Coronary artery (tissue), 2 donors: ENCODE data around the gene UNCX.
"Not testable (repeated sequence)": the region's sequence is repeated elsewhere in the genome, so short reads cannot be mapped to it uniquely, and the experiment has no call there.

Experiments used
- DNase-seq: peaks from one replicate; pipeline ENCODE4 v3.0.0-alpha.2; 2017; ENCODE audit warnings: low spot score
- H3K27ac ChIP-seq, 2 donors: fragments of 200-600 bp; sonication (generic); one replicate each; pipeline ENCODE4 v1.5.1; 2016 to 2019
- H3K4me3 ChIP-seq: fragments of 200-600 bp; sonication (generic); 2 replicates; pipeline ENCODE4 v1.5.1; 2016; ENCODE audit warnings: mild to moderate bottlenecking, moderate library complexity
- CTCF ChIP-seq: fragments of 200-600 bp; sonication (generic); IDR thresholded peaks from one replicate; pipeline ENCODE4 v1.5.1; 2019; ENCODE audit warnings: antibody characterized with exemption

Gene UNCX

DNA sequence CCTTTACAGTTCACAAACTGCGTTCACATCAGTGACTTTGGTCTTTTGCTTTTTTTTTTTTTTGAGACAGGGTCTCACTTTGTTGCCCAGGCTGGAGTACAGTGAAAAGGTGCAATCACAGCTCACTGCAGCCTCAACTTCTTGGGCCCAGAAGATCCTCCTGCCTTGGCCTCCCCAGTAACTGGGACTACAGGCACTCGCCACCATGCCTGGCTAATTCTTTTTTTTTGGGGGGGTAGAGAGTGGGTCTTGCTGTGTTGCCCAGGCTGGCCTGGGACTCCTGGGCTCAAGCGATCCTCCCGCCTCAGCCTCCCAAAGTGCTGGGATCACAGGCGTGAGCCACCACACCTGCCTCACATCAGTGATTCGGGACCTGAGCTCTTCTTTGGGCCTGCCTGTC is 35.7 kb upstream of the UNCX start:
- Histone ChIP-seq H3K27ac (no peak overlapping the region), H3K4me3 (no peak overlapping the region)
- DNase-seq, result no peak
- TF ChIP-seq CTCF, result no peak

GRCh38 chr7:1197997-1198625 is 34.6 kb upstream of the UNCX start:
- no peak for DNase-seq
- Histone ChIP-seq H3K27ac (no peak overlapping the region), H3K4me3 (no peak overlapping the region)
- TF ChIP-seq CTCF, result no peak

- Histone ChIP-seq H3K27ac (no peak overlapping the region), H3K4me3 (no peak overlapping the region)
- no peak for TF ChIP-seq CTCF
- no peak for DNase-seq
These were observed 32.6 kb upstream of the UNCX start for GRCh38 chr7:1200045-1200444.

GRCh38 chr7:1201916-1202315 is 30.8 kb upstream of the UNCX start:
- Histone ChIP-seq H3K27ac (no peak overlapping the region), H3K4me3 (no peak overlapping the region)
- no peak for DNase-seq
- no peak for TF ChIP-seq CTCF

GRCh38 chr7:1202914-1203313 is 29.8 kb upstream of the UNCX start:
- DNase-seq, H3K4me3 ChIP-seq: not testable (repeated sequence)

GRCh38 chr7:1204460-1205140 is 28.1 kb upstream of the UNCX start:
- Histone ChIP-seq H3K4me3 (no peak overlapping the region), H3K27ac (no peak overlapping the region)
- no peak for TF ChIP-seq CTCF
- no peak for DNase-seq

More at GRCh38 chr7:1202914-1203313, 29.8 kb upstream of the UNCX start:
- H3K27ac ChIP-seq, result not testable (repeated sequence)

DNA sequence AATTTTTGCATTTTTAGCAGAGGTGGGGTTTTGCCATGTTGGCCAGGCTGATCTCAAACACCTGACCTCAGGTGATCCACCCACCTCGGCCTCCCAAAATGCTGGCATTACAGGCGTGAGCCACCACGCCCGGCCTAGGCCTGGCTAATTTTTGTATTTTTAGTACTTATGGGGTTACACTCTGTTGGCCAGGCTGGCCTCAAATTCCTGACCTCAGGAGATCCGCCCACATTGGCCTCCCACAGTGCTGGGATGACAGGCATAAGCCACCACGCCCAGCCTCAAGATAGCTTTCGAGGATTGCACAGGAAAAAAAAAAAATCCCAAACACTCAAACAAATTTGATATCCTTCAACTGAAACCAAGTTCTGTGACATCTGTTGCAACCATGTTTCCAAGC is 26.9 kb upstream of the UNCX start:
- not testable (repeated sequence) for H3K4me3 ChIP-seq, H3K27ac ChIP-seq, DNase-seq

GRCh38 chr7:1209097-1209496 is 23.6 kb upstream of the UNCX start:
- Histone ChIP-seq H3K4me3 (no peak overlapping the region), H3K27ac (no peak overlapping the region)
- DNase-seq, result no peak
- no peak for TF ChIP-seq CTCF
